OCI-LY3 (cell line): ENCODE results near the gene COL11A2.
A peak's percentile ranks its signal among the peaks of the same experiment; 100 is the strongest.

Experiments
- H2AFZ ChIP-seq: fragments of 200-600, 300-600 bp; shearing (Covaris generic); 2 replicates; pipeline ENCODE4 v1.6.0; 2014; ENCODE audit warnings: antibody characterized with exemption, low read depth, low read length
- H3K27ac ChIP-seq: fragments of 200-600, 300-600 bp; sonication (generic); 2 replicates; pipeline ENCODE4 v1.5.1; 2014; ENCODE audit warnings: mild to moderate bottlenecking, low read length, moderate library complexity, mixed read lengths
- H3K27me3 ChIP-seq: fragments of 200-600, 300-600 bp; sonication (generic); 2 replicates; pipeline ENCODE4 v1.6.1; 2014; ENCODE audit warnings: low read depth, low read length, mixed read lengths
- H3K36me3 ChIP-seq: fragments of 200-600, 300-600 bp; sonication (generic); replicated peaks from 2 replicates; pipeline ENCODE3; 2014; ENCODE audit warnings: low read depth, low read length, mixed read lengths
- H3K4me1 ChIP-seq: fragments of 300-600, 200-600 bp; sonication (generic); 2 replicates; pipeline ENCODE4 v1.6.1; 2014; ENCODE audit warnings: low read length, mixed read lengths
- H3K4me2 ChIP-seq: fragments of 200-600, 300-600 bp; sonication (generic); 2 replicates; pipeline ENCODE4 v1.6.1; 2014; ENCODE audit warnings: low read length, mixed read lengths
- H3K4me3 ChIP-seq: fragments of 300-600, 200-600 bp; sonication (generic); 2 replicates; pipeline ENCODE4 v1.5.1; 2014; ENCODE audit warnings: antibody characterized with exemption, mild to moderate bottlenecking, low read length, moderate library complexity
- H3K79me2 ChIP-seq: fragments of 300-600, 200-600 bp; shearing (Covaris generic); 2 replicates; pipeline ENCODE4 v1.6.1; 2014; ENCODE audit warnings: mild to moderate bottlenecking, low read length, mixed read lengths
- H3K9ac ChIP-seq: fragments of 300-600, 200-600 bp; shearing (Covaris generic); 2 replicates; pipeline ENCODE4 v1.6.0; 2014; ENCODE audit warnings: mild to moderate bottlenecking, low read length, moderate library complexity
- H3K9me3 ChIP-seq: fragments of 200-600, 300-600 bp; shearing (Covaris generic); 2 replicates; pipeline ENCODE4 v1.6.1; 2014; ENCODE audit warnings: low read length, mixed read lengths; ENCODE audit not compliant: insufficient read depth
- H4K20me1 ChIP-seq: fragments of 200-600, 300-600 bp; sonication (generic); 2 replicates; pipeline ENCODE4 v1.6.1; 2016; ENCODE audit warnings: low read length, mixed read lengths; ENCODE audit not compliant: insufficient read depth
- EZH2phosphoT487 ChIP-seq: fragments of 200-600 bp; shearing (Covaris generic); IDR thresholded peaks from 2 replicates; pipeline ENCODE4 v1.6.1; 2018; ENCODE audit warnings: antibody characterized with exemption, mixed run types, low read depth
- TF ChIP-seq, protein P1 (sequence below): fragments of 200-600, 300-600 bp; sonication (generic); IDR thresholded peaks from 2 replicates; pipeline ENCODE4 v1.5.1; 2014; ENCODE audit warnings: antibody characterized with exemption, low read length, low read depth

The COL11A2 gene

DNA sequence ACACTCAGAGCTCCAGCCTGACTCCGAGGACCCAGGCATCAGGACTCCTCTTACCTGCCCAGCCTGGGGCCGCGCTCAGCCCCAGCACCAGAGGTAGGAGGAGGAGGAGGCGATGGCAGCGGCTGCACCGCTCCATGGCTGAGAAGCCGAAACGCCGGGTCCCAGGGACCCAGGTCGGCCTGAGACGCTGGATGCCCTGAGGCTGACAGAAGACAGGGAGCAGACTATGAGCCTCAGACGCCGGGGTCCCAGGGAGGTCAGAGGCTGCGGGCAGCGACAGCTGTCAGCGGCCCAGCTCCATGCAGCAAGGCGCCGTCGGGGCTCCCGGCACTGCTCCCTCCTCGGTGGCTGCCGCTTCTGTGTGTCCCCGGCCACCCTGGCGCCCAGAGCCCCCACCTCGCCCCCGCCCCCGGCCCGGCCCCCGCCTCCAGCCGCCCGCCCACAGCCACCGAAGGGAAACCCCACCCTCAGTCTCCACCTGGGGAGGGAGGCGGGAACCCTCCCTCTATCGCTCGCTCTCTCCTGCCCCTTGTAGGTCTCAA lies at the start of gene COL11A2:
Gene COL11A2 (minus strand): TSS at position 363 of the 542 bp plus-strand sequence. CDS start 227 bp downstream, at position 136.
- Histone ChIP-seq H3K4me3 (no peak within 1 kb of the TSS), H3K4me1 (no peaks in the 10 kb centered on the region), H3K27me3 (no peaks in the 10 kb centered on the region), H3K27ac (no peak within 1 kb of the TSS), H3K79me2 (no peaks in the 10 kb centered on the region), H3K4me2 (no peak within 1 kb of the TSS), H3K9ac (no peak within 1 kb of the TSS), H2AFZ (no peak within 1 kb of the TSS), H3K36me3 (peaks cover 11% of the 10 kb centered on the region), H3K9me3 (no peaks in the 10 kb centered on the region), H4K20me1 (no peaks in the 10 kb centered on the region)
- no peak for TF ChIP-seq EZH2phosphoT487
- TF ChIP-seq, protein P1, sequence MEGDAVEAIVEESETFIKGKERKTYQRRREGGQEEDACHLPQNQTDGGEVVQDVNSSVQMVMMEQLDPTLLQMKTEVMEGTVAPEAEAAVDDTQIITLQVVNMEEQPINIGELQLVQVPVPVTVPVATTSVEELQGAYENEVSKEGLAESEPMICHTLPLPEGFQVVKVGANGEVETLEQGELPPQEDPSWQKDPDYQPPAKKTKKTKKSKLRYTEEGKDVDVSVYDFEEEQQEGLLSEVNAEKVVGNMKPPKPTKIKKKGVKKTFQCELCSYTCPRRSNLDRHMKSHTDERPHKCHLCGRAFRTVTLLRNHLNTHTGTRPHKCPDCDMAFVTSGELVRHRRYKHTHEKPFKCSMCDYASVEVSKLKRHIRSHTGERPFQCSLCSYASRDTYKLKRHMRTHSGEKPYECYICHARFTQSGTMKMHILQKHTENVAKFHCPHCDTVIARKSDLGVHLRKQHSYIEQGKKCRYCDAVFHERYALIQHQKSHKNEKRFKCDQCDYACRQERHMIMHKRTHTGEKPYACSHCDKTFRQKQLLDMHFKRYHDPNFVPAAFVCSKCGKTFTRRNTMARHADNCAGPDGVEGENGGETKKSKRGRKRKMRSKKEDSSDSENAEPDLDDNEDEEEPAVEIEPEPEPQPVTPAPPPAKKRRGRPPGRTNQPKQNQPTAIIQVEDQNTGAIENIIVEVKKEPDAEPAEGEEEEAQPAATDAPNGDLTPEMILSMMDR, result no peak

DNA sequence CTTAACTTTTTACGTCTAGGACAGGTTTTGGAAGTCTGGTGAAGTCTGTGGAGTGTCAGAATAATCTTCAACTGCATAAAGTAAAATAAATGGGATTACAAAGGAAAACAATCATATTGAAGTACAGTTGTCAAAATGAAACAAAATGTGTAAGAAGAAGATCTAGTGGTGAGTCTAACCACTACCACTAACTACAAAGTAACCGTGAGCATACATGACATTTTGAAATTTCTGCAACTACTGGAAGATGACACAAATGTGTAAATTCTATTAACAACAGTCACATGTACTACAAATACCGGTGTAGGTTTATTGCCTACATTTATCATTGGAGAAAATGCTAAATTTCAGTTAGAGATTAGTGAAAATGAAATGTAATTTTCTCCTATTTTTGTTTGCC lies 49.7 kb upstream of the COL11A2 start:
- Histone ChIP-seq H3K27ac (no peak overlapping the region), H3K27me3 (peaks cover 10% of the 10 kb centered on the region), H3K79me2 (no peaks in the 10 kb centered on the region), H3K4me1 (peaks cover 4% of the 10 kb centered on the region; the same call in 1 of the 2 replicates), H3K9me3 (no peaks in the 10 kb centered on the region), H3K9ac (no peak overlapping the region), H3K4me2 (peak overlapping the region; percentile 18; the same call in 1 of the 2 replicates), H3K36me3 (no peaks in the 10 kb centered on the region), H2AFZ (no peak overlapping the region), H4K20me1 (no peaks in the 10 kb centered on the region), H3K4me3 (no peak overlapping the region)
- TF ChIP-seq EZH2phosphoT487, result no peak
- TF ChIP-seq, protein P1, result no peak

DNA sequence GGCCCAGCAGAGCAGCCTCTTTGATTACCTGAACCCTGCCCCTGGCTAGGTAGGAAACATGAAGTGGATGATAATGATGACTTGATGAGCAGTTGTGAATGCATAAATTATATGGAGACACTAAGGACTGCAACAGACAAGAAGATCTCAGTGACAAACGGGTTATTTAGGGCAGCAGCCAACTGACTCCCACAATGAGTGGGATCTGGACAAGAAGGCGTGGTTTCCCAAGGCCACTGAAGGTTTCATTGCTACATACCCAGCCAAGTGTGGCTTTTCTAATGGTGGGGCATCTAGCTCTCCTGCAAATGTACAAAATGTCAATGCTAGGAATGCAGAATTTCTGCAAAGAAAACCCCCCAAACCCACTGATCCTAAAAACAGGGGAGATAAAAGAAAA lies 45.5 kb upstream of the COL11A2 start:
- Histone ChIP-seq H3K27me3 (peaks cover 5% of the 10 kb centered on the region), H3K4me1 (peaks cover 4% of the 10 kb centered on the region; the same call in 1 of the 2 replicates), H3K79me2 (no peaks in the 10 kb centered on the region), H2AFZ (no peak overlapping the region), H3K4me2 (no peak overlapping the region), H3K36me3 (no peaks in the 10 kb centered on the region), H3K27ac (no peak overlapping the region), H3K9ac (no peak overlapping the region), H3K9me3 (no peaks in the 10 kb centered on the region), H3K4me3 (no peak overlapping the region), H4K20me1 (no peaks in the 10 kb centered on the region)
- no peak for TF ChIP-seq EZH2phosphoT487
- TF ChIP-seq, protein P1, result no peak

DNA sequence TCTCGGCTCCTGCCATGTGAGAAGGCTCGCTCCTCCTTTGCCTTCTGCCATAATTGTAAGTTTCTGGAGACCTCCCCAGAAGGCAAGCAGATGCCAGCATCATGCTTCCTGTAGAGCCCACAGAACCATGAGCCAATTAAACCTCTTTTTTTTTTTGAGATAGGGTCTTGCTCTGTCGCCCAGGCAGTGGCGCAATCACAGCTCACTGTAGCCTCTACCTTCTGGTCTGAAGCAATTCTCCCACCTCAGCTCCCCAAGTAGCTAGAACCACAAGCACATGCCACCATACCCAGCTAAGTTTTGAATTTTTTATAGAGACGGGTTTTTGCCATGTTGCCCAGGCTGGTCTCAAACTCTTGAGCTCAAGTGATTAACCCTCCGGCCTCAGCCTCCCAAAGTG lies 44.6 kb upstream of the COL11A2 start:
- Histone ChIP-seq H3K27me3 (no peaks in the 10 kb centered on the region; the same call in 1 of the 2 replicates), H2AFZ (no peak overlapping the region), H3K9me3 (no peaks in the 10 kb centered on the region), H3K79me2 (no peaks in the 10 kb centered on the region), H3K4me1 (peaks cover 1% of the 10 kb centered on the region; the same call in 1 of the 2 replicates), H3K27ac (no peak overlapping the region), H3K4me3 (no peak overlapping the region), H3K36me3 (no peaks in the 10 kb centered on the region), H4K20me1 (no peaks in the 10 kb centered on the region), H3K4me2 (no peak overlapping the region), H3K9ac (no peak overlapping the region)
- TF ChIP-seq, protein P1, result no peak
- no peak for TF ChIP-seq EZH2phosphoT487
